Lower leg skin (tissue), 3 donors: ENCODE results near the gene CALN1.

Source experiments
- POLR2A ChIP-seq, 2 donors: fragments of 450-650 bp; IDR thresholded peaks; one replicate each; pipeline ENCODE4 v1.6.1; 2016 to 2017; ENCODE audit warnings: antibody characterized with exemption in 2 of 2, mild to moderate bottlenecking in 1 of 2, moderate library complexity in 1 of 2
- TF ChIP-seq, protein P1 (sequence below), 3 donors: fragments of 450-650 bp; IDR thresholded peaks; one replicate each; pipeline ENCODE4 v1.5.1; 2016; ENCODE audit warnings: antibody characterized with exemption in 3 of 3, mild to moderate bottlenecking in 3 of 3, moderate library complexity in 2 of 3

DNA sequence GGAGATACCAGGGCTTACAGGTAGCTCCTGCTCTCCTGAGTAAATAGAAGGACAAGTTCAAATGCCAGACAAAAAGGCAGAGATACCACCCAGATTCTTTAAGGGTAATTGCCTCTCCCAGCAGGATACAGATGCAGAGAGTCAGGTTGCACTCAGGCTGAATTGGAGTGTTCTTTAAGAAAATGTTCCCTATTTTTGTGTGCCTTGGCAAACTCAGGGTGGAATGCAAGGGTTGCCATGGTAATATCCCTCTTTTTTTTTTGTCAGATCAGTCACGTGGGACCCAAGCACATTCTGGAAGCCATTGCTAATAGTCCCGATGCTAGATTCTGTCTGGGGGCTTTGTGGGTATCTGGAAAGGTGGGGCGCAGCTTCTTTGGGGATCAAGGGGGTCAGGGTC is 628.0 kb downstream of the CALN1 start:
- TF ChIP-seq POLR2A (IDR thresholded peaks at IDR 0.05): no peak
- TF ChIP-seq, protein P1, sequence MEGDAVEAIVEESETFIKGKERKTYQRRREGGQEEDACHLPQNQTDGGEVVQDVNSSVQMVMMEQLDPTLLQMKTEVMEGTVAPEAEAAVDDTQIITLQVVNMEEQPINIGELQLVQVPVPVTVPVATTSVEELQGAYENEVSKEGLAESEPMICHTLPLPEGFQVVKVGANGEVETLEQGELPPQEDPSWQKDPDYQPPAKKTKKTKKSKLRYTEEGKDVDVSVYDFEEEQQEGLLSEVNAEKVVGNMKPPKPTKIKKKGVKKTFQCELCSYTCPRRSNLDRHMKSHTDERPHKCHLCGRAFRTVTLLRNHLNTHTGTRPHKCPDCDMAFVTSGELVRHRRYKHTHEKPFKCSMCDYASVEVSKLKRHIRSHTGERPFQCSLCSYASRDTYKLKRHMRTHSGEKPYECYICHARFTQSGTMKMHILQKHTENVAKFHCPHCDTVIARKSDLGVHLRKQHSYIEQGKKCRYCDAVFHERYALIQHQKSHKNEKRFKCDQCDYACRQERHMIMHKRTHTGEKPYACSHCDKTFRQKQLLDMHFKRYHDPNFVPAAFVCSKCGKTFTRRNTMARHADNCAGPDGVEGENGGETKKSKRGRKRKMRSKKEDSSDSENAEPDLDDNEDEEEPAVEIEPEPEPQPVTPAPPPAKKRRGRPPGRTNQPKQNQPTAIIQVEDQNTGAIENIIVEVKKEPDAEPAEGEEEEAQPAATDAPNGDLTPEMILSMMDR (IDR thresholded peaks at IDR 0.05): no peak
